Measurements from ENCODE around the gene LITAF.
"Not testable (repeated sequence)": the region's sequence is repeated elsewhere in the genome, so short reads cannot be mapped to it uniquely, and the experiment has no call there.

LITAF gene

DNA sequence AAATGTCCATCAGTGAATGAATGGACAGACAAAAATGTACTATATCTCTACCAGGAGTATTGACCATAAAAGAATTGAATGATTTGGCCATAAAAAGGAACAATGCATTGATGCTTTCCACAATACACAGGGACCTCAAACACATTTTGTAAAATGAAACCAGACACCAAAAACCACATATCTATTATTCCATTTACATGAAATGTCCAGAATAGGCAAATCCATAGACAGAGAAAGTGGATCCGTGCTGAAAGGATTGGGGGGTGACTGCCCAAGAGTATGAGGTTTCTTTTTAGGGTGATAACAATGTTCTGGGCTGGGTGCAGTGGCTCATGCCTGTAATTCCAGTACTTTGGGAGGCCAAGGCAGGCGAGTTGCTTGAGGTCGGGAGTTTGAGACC lies 6.9 kb upstream of the LITAF start:
- H3K27me3 ChIP-seq (replicated peaks) = no peaks in the 10 kb centered on the region
- H3K27ac ChIP-seq = no peak overlapping the region
- H3K4me3 ChIP-seq (ENCODE audit: low read depth, low read length) = no peak overlapping the region
- in situ Hi-C loops (cut with HindIII; ENCODE audit: low pct_ligation_motif_present, low sequenced_read_pairs) = no loop called here
- TF ChIP-seq, protein P1, sequence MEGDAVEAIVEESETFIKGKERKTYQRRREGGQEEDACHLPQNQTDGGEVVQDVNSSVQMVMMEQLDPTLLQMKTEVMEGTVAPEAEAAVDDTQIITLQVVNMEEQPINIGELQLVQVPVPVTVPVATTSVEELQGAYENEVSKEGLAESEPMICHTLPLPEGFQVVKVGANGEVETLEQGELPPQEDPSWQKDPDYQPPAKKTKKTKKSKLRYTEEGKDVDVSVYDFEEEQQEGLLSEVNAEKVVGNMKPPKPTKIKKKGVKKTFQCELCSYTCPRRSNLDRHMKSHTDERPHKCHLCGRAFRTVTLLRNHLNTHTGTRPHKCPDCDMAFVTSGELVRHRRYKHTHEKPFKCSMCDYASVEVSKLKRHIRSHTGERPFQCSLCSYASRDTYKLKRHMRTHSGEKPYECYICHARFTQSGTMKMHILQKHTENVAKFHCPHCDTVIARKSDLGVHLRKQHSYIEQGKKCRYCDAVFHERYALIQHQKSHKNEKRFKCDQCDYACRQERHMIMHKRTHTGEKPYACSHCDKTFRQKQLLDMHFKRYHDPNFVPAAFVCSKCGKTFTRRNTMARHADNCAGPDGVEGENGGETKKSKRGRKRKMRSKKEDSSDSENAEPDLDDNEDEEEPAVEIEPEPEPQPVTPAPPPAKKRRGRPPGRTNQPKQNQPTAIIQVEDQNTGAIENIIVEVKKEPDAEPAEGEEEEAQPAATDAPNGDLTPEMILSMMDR (IDR thresholded peaks at IDR 0.05; ENCODE audit: low read depth, low read length, missing control alignments) = no peak
- H3K36me3 ChIP-seq (replicated peaks) = no peaks in the 10 kb centered on the region
- DNase-seq = no peak

DNA sequence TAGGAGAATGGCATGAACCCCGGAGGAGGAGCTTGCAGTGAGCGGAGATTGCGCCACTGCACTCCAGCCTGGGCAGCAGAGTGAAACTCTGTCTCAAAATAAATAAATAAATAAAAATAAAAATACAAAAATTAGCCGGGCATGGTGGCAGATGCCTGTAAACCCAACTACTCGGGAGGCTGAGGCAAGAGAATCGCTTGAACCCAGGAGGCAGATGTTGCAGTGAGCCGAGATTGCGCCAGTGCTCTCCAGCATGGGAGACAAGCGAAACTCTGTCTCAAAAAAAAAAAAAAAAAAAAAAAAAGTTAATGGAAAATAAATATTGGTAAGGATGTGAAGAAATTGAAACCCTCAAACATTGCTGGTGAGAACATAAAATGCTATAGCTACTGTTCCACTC lies 6.4 kb upstream of the LITAF start:
- H3K36me3 ChIP-seq (replicated peaks); DNase-seq; in situ Hi-C loops (cut with HindIII; ENCODE audit: low pct_ligation_motif_present, low sequenced_read_pairs); H3K27ac ChIP-seq; H3K4me3 ChIP-seq (ENCODE audit: low read depth, low read length); H3K27me3 ChIP-seq (replicated peaks): not testable (repeated sequence)

DNA sequence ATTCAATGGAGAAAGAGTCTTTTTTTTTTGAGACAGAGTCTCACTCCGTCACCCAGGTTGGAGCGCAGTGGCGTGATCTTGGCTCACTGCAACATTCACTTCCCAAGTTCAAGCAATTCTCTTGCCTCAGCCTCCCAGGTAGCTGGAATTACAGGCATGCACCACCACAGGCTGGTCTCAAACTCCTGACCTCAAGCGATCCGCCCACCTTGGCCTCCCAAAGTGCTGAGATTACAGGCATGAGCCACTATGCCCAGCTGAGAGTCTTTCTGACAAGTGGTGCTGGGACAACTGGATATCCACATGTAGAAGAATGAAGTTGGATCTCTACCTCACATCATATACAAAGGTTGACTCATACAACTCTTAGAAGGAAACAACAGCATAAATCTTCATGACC lies 4.9 kb upstream of the LITAF start:
- H3K27me3 ChIP-seq (replicated peaks); H3K27ac ChIP-seq; H3K4me3 ChIP-seq (ENCODE audit: low read depth, low read length); in situ Hi-C loops (cut with HindIII; ENCODE audit: low pct_ligation_motif_present, low sequenced_read_pairs); H3K36me3 ChIP-seq (replicated peaks); DNase-seq: not testable (repeated sequence)

DNA sequence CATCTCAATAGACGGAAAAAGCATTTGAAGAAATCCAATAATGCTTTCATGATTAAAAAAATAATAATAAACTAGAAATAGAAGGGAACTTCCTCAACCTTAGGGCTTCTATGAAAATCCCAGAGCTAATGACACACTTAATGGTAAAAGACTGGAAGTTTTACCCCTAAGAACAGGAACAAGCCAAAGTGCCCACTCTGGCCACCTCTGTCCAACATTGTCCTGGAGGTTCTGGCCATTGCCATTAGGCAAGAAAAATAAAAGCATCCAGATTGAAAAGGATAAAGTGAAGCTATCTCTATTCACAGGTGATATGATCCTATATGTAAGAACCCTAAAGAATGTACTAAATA lies 2.5 kb upstream of the LITAF start:
- in situ Hi-C loops (cut with HindIII; ENCODE audit: low pct_ligation_motif_present, low sequenced_read_pairs) = no loop called here
- H3K27me3 ChIP-seq (replicated peaks) = peaks cover 6% of the 10 kb centered on the region
- TF ChIP-seq, protein P1 (IDR thresholded peaks at IDR 0.05; ENCODE audit: low read depth, low read length, missing control alignments) = no peak
- no peak overlapping the region for H3K27ac ChIP-seq
- no peak overlapping the region for H3K4me3 ChIP-seq (ENCODE audit: low read depth, low read length)
- DNase-seq = no peak
- no peaks in the 10 kb centered on the region for H3K36me3 ChIP-seq (replicated peaks)

DNA sequence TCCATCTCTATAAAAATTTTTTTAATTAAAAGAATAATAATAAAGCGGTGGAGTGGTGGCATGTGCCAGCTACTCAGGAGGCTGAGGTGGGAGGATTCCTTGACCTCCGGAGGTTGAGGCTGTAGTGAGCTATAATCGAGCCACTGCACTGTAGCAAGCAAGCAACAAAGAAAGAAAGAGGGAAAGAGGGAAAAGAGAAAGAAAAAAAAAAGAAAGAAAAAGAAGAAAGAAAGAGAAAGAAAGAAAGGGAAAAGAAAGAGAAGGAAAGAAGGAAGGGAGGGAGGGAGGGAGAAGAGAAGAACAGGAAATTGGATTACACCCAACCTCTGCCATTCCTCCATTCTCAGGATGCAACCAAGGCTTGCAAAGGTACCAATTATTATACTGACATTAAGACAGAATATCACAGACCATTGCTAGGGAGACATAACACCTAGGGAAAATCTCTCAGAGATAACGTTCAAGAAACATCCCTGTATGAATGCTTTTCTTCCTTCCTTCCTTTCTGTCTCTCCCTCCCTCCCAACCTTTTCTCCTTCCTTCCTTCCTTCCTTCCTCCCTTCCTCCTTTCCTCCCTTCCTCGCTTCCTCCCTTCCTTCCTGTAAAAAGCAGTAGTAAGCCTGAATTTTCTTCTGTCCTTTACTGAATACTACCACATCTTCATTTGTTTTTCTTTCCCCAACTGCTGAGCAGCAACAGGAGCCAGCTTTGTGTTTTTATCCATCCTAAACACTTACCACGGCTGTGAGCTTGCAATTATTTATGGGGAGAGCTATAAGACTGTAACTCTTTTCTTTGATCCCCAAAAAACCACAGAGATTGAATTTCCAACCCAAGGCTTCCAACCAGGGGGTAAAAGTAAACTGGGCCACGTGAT lies 1.8 kb upstream of the LITAF start:
- in situ Hi-C loops (cut with HindIII; ENCODE audit: low pct_ligation_motif_present, low sequenced_read_pairs) = no loop called here
- Histone ChIP-seq H3K27ac (no peak overlapping the region), H3K36me3 (replicated peaks) (no peaks in the 10 kb centered on the region), H3K4me3 (ENCODE audit: low read depth, low read length) (no peak overlapping the region), H3K27me3 (replicated peaks) (peaks cover 6% of the 10 kb centered on the region)
- DNase-seq = no peak
- TF ChIP-seq, protein P1 (IDR thresholded peaks at IDR 0.05; ENCODE audit: low read depth, low read length, missing control alignments) = no peak

DNA sequence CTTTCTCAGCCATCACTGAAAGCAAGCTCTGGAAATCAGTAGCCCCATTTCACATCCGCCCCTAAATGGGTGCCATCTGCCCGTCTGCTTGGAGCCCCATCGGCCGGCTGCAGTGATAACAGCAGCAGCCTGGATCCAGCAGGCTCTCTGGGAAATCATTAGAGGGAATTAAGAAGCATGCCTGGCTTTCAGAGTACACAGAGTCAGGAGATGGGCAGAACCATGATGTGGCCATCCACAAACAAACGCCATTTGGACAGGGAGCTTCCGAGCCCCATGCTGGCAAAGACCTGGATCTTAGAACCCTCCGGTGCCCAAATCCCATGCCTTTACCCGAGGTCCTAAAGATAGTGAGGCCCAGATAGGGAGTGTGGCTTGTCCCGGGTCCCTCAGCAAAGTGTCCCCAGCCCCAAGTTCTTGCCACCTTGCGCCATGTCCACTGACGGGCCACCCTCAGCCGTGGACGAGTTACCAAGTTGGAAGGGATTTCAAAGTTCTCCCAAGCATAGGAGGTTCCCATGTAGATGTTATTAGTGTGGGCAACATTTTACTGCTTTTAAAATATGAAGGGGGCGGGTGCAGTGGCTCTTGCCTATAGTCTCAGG lies 1.0 kb upstream of the LITAF start:
- in situ Hi-C loops (cut with HindIII; ENCODE audit: low pct_ligation_motif_present, low sequenced_read_pairs) = no loop called here
- TF ChIP-seq, protein P1 (IDR thresholded peaks at IDR 0.05; ENCODE audit: low read depth, low read length, missing control alignments) = no peak
- DNase-seq = no peak
- H3K4me3 ChIP-seq (ENCODE audit: low read depth, low read length) = no peak overlapping the region
- peaks cover 6% of the 10 kb centered on the region for H3K27me3 ChIP-seq (replicated peaks)
- no peaks in the 10 kb centered on the region for H3K36me3 ChIP-seq (replicated peaks)
- no peak overlapping the region for H3K27ac ChIP-seq

Data from brain microvascular endothelial cell (primary cell).